GM12878 (cell line): Measurements from ENCODE around the gene KCNQ1. TPM values are rescaled to one million over a fixed set of nuclear protein-coding genes. Genes with fewer than 3 reads are reported as not detected.

Experiments used
- ATAC-seq: fragments of 200-7000 bp; cut with Tn5 transposase; 3 replicates; pipeline ENCODE4 v1.9.1; 2020; ENCODE audit warnings: mild to moderate bottlenecking, moderate library complexity
- BruUV-seq: library from RNA; stranded (reverse); fragments of 400-500 nt; replicated peaks from 2 replicates; lab custom pipeline; 2021; lab: Mats Ljungman, UMichigan
- CTCF ChIA-PET: fragments of 300-600 bp; sonication (Branson Sonifier 250); formaldehyde crosslinking; extraction: SDS; loops from one replicate; lab custom pipeline; 2021; ENCODE audit warnings: inconsistent platforms; lab: Yijun Ruan, JAX
- POLR2A ChIA-PET: fragments of 350-600 bp; formaldehyde crosslinking; extraction: SDS; loops from one replicate; lab custom pipeline; 2021; ENCODE audit warnings: inconsistent platforms; lab: Charles Lee
- RAD21 ChIA-PET: fragments of 300-600 bp; sonication (Branson Sonifier 250); formaldehyde crosslinking; loops from one replicate; lab custom pipeline; 2023; ENCODE audit warnings: antibody characterized with exemption; ENCODE audit not compliant: unreplicated experiment; lab: Charles Lee
- SMC1A ChIA-PET: fragments of 300-600 bp; sonication (Branson Sonifier 250); formaldehyde crosslinking; loops from one replicate; lab custom pipeline; 2023; ENCODE audit not compliant: unreplicated experiment, uncharacterized antibody; lab: Charles Lee
- DNase-seq: peaks from one replicate; pipeline ENCODE4 v3.0.0-alpha.2; 2011; ENCODE audit warnings: low read depth, low spot score
- FAIRE-seq: peaks from 3 replicates; lab custom pipeline; 2011; peaks lifted over from hg19 to GRCh38; lab: Jason Lieb, UNC
- H2AFZ ChIP-seq: 2 replicates; pipeline ENCODE4 v1.6.0; 2011; ENCODE audit warnings: low read depth, low read length, control low read depth; ENCODE audit not compliant: control insufficient read depth
- H3K27ac ChIP-seq: 2 replicates; pipeline ENCODE4 v1.5.1; 2011; ENCODE audit warnings: control low read depth; ENCODE audit not compliant: control insufficient read depth, insufficient read depth
- H3K27me3 ChIP-seq, 2 experiments: replicated peaks in 1 of 2; 2 replicates each; pipeline versions ENCODE4 v1.6.0 to v1.6.1; 2011; ENCODE audit warnings: low read length in 1 of 2; ENCODE audit not compliant: control insufficient read depth in 2 of 2, insufficient read depth in 2 of 2
- H3K36me3 ChIP-seq, 2 experiments: 2 replicates each; pipeline ENCODE4 v1.5.1; 2011; ENCODE audit warnings: low read length in 1 of 2; ENCODE audit not compliant: control insufficient read depth in 2 of 2, insufficient read depth in 2 of 2
- H3K4me1 ChIP-seq: 2 replicates; pipeline ENCODE4 v1.6.1; 2011; ENCODE audit warnings: mild to moderate bottlenecking, low read length, moderate library complexity, mixed read lengths; ENCODE audit not compliant: control insufficient read depth, insufficient read depth
- H3K4me2 ChIP-seq: 2 replicates; pipeline ENCODE4 v1.6.0; 2011; ENCODE audit warnings: control low read depth; ENCODE audit not compliant: control insufficient read depth, insufficient read depth
- H3K4me3 ChIP-seq: fragments of 200-600 bp; sonication (generic); 2 replicates; pipeline ENCODE4 v1.5.1; 2016
- H3K79me2 ChIP-seq: 2 replicates; pipeline ENCODE4 v1.6.0; 2011; ENCODE audit warnings: low read length; ENCODE audit not compliant: control insufficient read depth, insufficient read depth
- H3K9ac ChIP-seq: 2 replicates; pipeline ENCODE4 v1.8.0; 2011; ENCODE audit warnings: low read length, control low read depth, mixed read lengths; ENCODE audit not compliant: control insufficient read depth, insufficient read depth
- H3K9me3 ChIP-seq: replicated peaks from 3 replicates; pipeline ENCODE4 v1.5.1; 2011; ENCODE audit warnings: mild to moderate bottlenecking, low read length; ENCODE audit not compliant: control insufficient read depth, insufficient read depth
- H4K20me1 ChIP-seq: 2 replicates; pipeline ENCODE4 v1.6.0; 2011; ENCODE audit not compliant: control insufficient read depth, insufficient read depth
- BCL3 ChIP-seq: IDR thresholded peaks from 2 replicates; pipeline ENCODE4 v1.6.1; 2011; ENCODE audit warnings: borderline replicate concordance, low read depth, mild to moderate bottlenecking, moderate library complexity, low read length; ENCODE audit not compliant: insufficient read depth, poor library complexity, severe bottlenecking
- BHLHE40 ChIP-seq, 2 experiments: fragments of 450-650 bp in 1 of 2; IDR thresholded peaks; 2 replicates each; pipeline ENCODE4 v1.6.1; 2011 to 2017; ENCODE audit warnings: low read depth in 2 of 2, borderline replicate concordance in 1 of 2, improper control_type of control experiment in 1 of 2, low read length in 1 of 2, mild to moderate bottlenecking in 1 of 2
- CTCF ChIP-seq, 3 experiments: IDR thresholded peaks in 2 of 3; conservative IDR thresholded peaks in 1 of 3; 2 replicates each; pipeline ENCODE4 v1.5.1; 2011; ENCODE audit warnings: low read depth in 3 of 3, low read length in 3 of 3, mild to moderate bottlenecking in 3 of 3, control low read depth in 2 of 3, moderate library complexity in 2 of 3, inconsistent platforms in 1 of 3, mixed read lengths in 1 of 3; ENCODE audit not compliant: control insufficient read depth in 2 of 3, insufficient read depth in 1 of 3; ENCODE audit errors: extremely low read depth in 1 of 3
- FOS ChIP-seq: IDR thresholded peaks from 3 replicates; pipeline ENCODE4 v1.6.1; 2011; ENCODE audit warnings: borderline replicate concordance; ENCODE audit not compliant: insufficient read length; ENCODE audit errors: extremely low read depth
- FOXM1 ChIP-seq: IDR thresholded peaks from 2 replicates; pipeline ENCODE4 v1.6.1; 2012; ENCODE audit warnings: low read depth, mild to moderate bottlenecking, inconsistent platforms, low read length, moderate library complexity
- POU2F2 ChIP-seq: IDR thresholded peaks from 3 replicates; pipeline ENCODE4 v1.6.1; 2011; ENCODE audit warnings: low read depth, mild to moderate bottlenecking, low read length, borderline replicate concordance
- RELA ChIP-seq: fragments of 450-650 bp; IDR thresholded peaks from 2 replicates; pipeline ENCODE4 v1.8.0; 2014; ENCODE audit warnings: borderline replicate concordance; ENCODE audit not compliant: partially characterized antibody
- SMC3 ChIP-seq: IDR thresholded peaks from 2 replicates; pipeline ENCODE4 v1.6.1; 2011; ENCODE audit warnings: low read length, improper control_type of control experiment, borderline replicate concordance
- SREBF2 ChIP-seq: IDR thresholded peaks from 2 replicates; pipeline ENCODE4 v1.6.1; 2012; ENCODE audit warnings: mild to moderate bottlenecking, low read length
- TCF3 ChIP-seq: IDR thresholded peaks from 2 replicates; pipeline ENCODE4 v1.6.1; 2012; ENCODE audit warnings: low read depth, mild to moderate bottlenecking, low read length, borderline replicate concordance; ENCODE audit not compliant: insufficient read depth
- WGBS: methylation state at CpG from one replicate; pipeline ENCODE4 v1.1.6; 2016; ENCODE audit warnings: low lambda C conversion rate; ENCODE audit not compliant: insufficient replicate concordance, insufficient coverage; ENCODE audit errors: missing lambda C conversion rate; 5-methylcytosine and 5-hydroxymethylcytosine counted together
- in situ Hi-C: fragments of 300-500 bp; cut with MboI; formaldehyde crosslinking; loops from 9 replicates; pipeline ENCODE4 v1.14.3; 2018; ENCODE audit warnings: mixed read lengths
- intact Hi-C: fragments of 100-400 bp; cut with micrococcal nuclease; formaldehyde crosslinking; loops from one replicate; pipeline ENCODE4 v1.14.2; 2022; ENCODE audit not compliant: unreplicated experiment
- polyA plus RNA-seq, 11 experiments: library from polyadenylated mRNA; depleted of rRNA in 4 of 11; unstranded in 6 of 11; stranded (reverse) in 5 of 11; fragments of >200 nt; fragmentation: Nextera tagmentation in 4 of 11; fragmentation: Illumina TruSeq in 1 of 11; extraction: Ambion mirVana in 4 of 11; extraction: Trizol in 1 of 11; gene quantifications; 1 replicate in 1 of 11; 2 replicates in 10 of 11; pipeline versions ENCODE4 v1.2.1 to v1.2.3, GENCODE V29; 2011 to 2016; ENCODE audit warnings: inconsistent platforms in 2 of 11, missing spikeins in 2 of 11, low read depth in 1 of 11
- total RNA-seq, 4 experiments: library from RNA; depleted of rRNA in 3 of 4; stranded (reverse); fragments of >200 nt in 3 of 4; fragmentation: Illumina TruSeq in 1 of 4; extraction: Trizol in 1 of 4; gene quantifications; 2 replicates each; pipeline versions ENCODE4 v1.2.1 to v1.2.3, GENCODE V29; 2013 to 2021

Gene KCNQ1
- total and polyA plus RNA-seq, 10 of the 15 experiments (the other 5 are each of a cell fraction or from before 2014, with no cell fraction given): 0.03 to 0.15 (median 0.12) TPM; not detected in 7

GRCh38 chr11:2745511-2745910, 300.7 kb downstream of the KCNQ1 start:
- DNase-seq: no peak
- Histone ChIP-seq H4K20me1 (no peaks in the 10 kb centered on the region), H3K79me2 (no peaks in the 10 kb centered on the region), H3K27me3 (no peaks in the 10 kb centered on the region; a peak in 1 of 4 replicates), H3K27ac (no peak overlapping the region), H3K9ac (no peak overlapping the region), H2AFZ (no peak overlapping the region), H3K9me3 (no peaks in the 10 kb centered on the region), H3K4me3 (no peak overlapping the region), H3K4me1 (no peaks in the 10 kb centered on the region), H3K4me2 (no peak overlapping the region), H3K36me3 (no peaks in the 10 kb centered on the region)
- CTCF ChIA-PET: interaction anchor here (0.6 kb wide), 1 partner anchor 15 kb away, joined by 3 read pairs; no protein-coding TSS in a partner anchor
- POLR2A ChIA-PET: no interaction called here
- BruUV-seq: no TSS peak
- SMC1A ChIA-PET: no interaction called here
- RAD21 ChIA-PET: no interaction called here
- FAIRE-seq: no peak
- TF ChIP-seq SMC3 (no peak), FOS (no peak), SREBF2 (no peak)
- in situ Hi-C loops: no loop called here
- intact Hi-C loops: no loop called here
- no peak for ATAC-seq
- 33% methylated on average over 14 of the region's 14 CpGs for WGBS

GRCh38 chr11:2746401-2747247, 301.8 kb downstream of the KCNQ1 start:
- H3K9me3 ChIP-seq: no peaks in the 10 kb centered on the region
- RAD21 ChIA-PET: no interaction called here
- intact Hi-C loops: no loop called here
- H3K36me3 ChIP-seq: no peaks in the 10 kb centered on the region
- in situ Hi-C loops: no loop called here
- BruUV-seq: no TSS peak
- H3K4me2 ChIP-seq: no peak overlapping the region
- H2AFZ ChIP-seq: no peak overlapping the region
- H3K27ac ChIP-seq: no peak overlapping the region
- no peak for FAIRE-seq
- no peak for ATAC-seq
- H3K9ac ChIP-seq: no peak overlapping the region
- WGBS: 31% methylated on average over 24 of the region's 24 CpGs
- SMC1A ChIA-PET: no interaction called here
- no peak for TF ChIP-seq FOXM1
- no peak for TF ChIP-seq SREBF2
- no peak for TF ChIP-seq BCL3
- no peak for TF ChIP-seq TCF3
- TF ChIP-seq BHLHE40 (IDR thresholded peaks at IDR 0.05; ENCODE audit: borderline replicate concordance in 1 of 2, low read depth in 2 of 2, low read length in 1 of 2): no peak
- no peak for TF ChIP-seq RELA
- TF ChIP-seq POU2F2: no peak
- no peak for TF ChIP-seq CTCF (IDR thresholded peaks at IDR 0.05 in 2 of 3, conservative IDR thresholded peaks at IDR 0.05 in 1 of 3; ENCODE audit: control insufficient read depth in 2 of 3, extremely low read depth in 1 of 3, insufficient read depth in 1 of 3, low read depth in 3 of 3, low read length in 3 of 3)
- TF ChIP-seq, all 136 proteins: peak for 0
- ChIA-PET CTCF (no interaction called here), POLR2A (no interaction called here)
- no peak overlapping the region for H3K4me3 ChIP-seq
- no peaks in the 10 kb centered on the region for H3K79me2 ChIP-seq
- H3K27me3 ChIP-seq: no peaks in the 10 kb centered on the region; a peak in 1 of 4 replicates
- H3K4me1 ChIP-seq: no peaks in the 10 kb centered on the region
- no peak for DNase-seq
- no peaks in the 10 kb centered on the region for H4K20me1 ChIP-seq
